ENCODE data around the gene NEDD8. TPM values are rescaled to one million over a fixed set of nuclear protein-coding genes. Genes with fewer than 3 reads are reported as not detected.

The NEDD8 gene
- total and polyA plus RNA-seq, 9 donors, result 69.7 to 301 (median 134) TPM

DNA sequence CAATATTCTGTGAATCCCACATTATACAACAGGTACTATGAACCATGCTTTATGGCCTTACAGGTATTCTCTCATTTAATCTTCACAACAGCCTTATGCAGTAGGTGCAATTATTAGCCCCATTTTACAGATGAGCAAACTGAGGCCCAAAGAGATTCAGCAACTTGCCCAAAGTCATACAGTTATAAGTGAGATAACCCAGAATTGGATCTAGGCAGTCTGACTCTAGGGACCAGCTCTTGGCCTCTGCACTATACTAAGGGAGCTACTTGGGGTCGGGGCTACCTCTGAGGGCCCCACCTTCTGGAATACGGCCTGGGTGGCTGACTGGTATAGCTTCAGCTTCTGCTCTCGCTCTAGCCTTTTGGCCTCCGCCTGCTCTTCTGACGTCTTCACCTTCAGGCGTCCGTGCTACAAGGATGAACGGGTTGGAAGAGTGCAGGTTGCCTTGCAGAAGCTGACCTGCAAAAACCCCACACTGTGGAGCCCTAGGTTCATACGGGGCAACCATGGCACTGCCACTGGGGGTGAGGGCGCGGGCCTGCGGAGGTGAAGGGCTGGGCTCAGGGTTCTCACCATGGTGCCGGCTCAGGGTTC lies 38.5 kb upstream of the NEDD8 start:
- 13 to 14% (median 14%) methylated on average over 13 of the region's 13 CpGs for WGBS, 3 donors

DNA sequence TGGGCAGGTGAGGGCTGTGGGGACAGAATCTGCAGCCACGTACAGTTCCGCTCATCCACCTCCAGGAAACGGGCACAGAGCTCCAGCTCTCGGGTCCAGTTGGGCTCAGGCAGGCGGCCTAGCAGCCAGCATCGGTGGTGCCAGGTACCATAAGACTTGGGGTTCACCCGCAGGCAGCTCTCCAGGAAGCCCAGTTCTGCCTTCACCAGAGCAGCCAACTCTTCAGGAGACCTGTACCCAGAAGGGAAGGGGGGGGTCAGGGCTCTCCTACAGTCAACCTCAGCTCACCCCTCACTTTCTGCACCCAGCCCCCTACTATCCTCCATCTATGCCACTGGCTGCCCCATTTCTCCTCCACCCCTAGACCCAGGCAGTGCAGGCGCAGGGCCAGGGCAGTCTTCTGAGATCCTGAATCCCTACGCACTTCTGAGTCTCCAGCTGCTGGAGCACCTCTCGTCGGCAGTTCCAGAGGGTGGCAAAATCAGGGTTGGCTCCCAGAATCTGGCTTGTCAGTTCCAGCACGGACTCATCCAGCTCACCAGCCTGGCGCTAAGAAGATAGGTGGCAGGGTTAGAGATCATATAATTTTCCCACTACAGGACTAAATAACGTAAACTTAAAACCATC lies 37.9 kb upstream of the NEDD8 start:
- Histone ChIP-seq H3K9me3 (no peaks in the 10 kb centered on the region), H3K36me3 (no peaks in the 10 kb centered on the region), H3K27ac (peak overlapping the region in 1 of 2 donors; percentile 98), H3K27me3 (no peaks in the 10 kb centered on the region), H3K4me1 (ENCODE audit: insufficient read depth) (peaks cover 2% of the 10 kb centered on the region), H3K4me3 (no peak overlapping the region)
- no peak for DNase-seq
- TF ChIP-seq, protein P1, sequence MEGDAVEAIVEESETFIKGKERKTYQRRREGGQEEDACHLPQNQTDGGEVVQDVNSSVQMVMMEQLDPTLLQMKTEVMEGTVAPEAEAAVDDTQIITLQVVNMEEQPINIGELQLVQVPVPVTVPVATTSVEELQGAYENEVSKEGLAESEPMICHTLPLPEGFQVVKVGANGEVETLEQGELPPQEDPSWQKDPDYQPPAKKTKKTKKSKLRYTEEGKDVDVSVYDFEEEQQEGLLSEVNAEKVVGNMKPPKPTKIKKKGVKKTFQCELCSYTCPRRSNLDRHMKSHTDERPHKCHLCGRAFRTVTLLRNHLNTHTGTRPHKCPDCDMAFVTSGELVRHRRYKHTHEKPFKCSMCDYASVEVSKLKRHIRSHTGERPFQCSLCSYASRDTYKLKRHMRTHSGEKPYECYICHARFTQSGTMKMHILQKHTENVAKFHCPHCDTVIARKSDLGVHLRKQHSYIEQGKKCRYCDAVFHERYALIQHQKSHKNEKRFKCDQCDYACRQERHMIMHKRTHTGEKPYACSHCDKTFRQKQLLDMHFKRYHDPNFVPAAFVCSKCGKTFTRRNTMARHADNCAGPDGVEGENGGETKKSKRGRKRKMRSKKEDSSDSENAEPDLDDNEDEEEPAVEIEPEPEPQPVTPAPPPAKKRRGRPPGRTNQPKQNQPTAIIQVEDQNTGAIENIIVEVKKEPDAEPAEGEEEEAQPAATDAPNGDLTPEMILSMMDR (IDR thresholded peaks at IDR 0.05), result no peak
- no peak for TF ChIP-seq EP300 (IDR thresholded peaks at IDR 0.05)
- 90 to 93% (median 93%) methylated on average over 14 of the region's 14 CpGs for WGBS, 3 donors
- intact Hi-C loops (cut with DNase I), result no loop called here

More for the DNA sequence above, 38.5 kb upstream of the NEDD8 start:
- peak overlapping the region; percentile 76 to 98 for H3K27ac ChIP-seq
- TF ChIP-seq POLR2A (IDR thresholded peaks at IDR 0.05), result no peak
- TF ChIP-seq, protein P1 (IDR thresholded peaks at IDR 0.05), result no peak
- no peak for DNase-seq
- no peaks in the 10 kb centered on the region for H3K9me3 ChIP-seq
- peaks cover 2% of the 10 kb centered on the region for H3K4me1 ChIP-seq (ENCODE audit: insufficient read depth)
- H3K27me3 ChIP-seq, result no peaks in the 10 kb centered on the region
- H3K4me3 ChIP-seq, result peak overlapping the region; percentile 73
- no peaks in the 10 kb centered on the region for H3K36me3 ChIP-seq
- intact Hi-C loops (cut with DNase I), result no loop called here

DNA sequence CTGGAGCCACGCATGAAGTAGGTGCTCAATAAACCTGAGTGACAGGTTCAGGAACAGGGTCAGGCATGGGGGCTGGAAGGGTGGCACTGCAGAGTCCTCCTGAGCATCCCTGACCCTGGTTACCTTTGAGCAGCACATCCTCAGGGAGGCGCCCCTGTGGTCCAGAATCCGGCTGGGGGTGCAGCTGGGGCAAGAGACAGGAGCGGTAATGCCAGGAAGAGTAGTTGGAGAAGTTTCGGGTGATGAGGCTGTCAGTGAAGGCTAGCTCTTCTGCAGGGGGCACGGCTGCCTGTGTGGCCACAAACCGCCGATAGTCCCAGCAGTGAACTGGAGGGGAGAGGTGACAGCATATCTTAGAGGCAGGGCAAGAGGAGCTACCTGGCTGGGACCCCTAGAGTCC lies 37.2 kb upstream of the NEDD8 start:
- intact Hi-C loops (cut with DNase I), result no loop called here
- H3K4me1 ChIP-seq (ENCODE audit: insufficient read depth), result peaks cover 2% of the 10 kb centered on the region
- no peaks in the 10 kb centered on the region for H3K9me3 ChIP-seq
- 92 to 94% (median 93%) methylated on average over 8 of the region's 8 CpGs for WGBS, 3 donors
- H3K36me3 ChIP-seq, result no peaks in the 10 kb centered on the region
- no peak overlapping the region for H3K4me3 ChIP-seq
- H3K27me3 ChIP-seq, result no peaks in the 10 kb centered on the region
- TF ChIP-seq, protein P1 (IDR thresholded peaks at IDR 0.05), result no peak
- TF ChIP-seq POLR2A (IDR thresholded peaks at IDR 0.05) (no peak), EP300 (IDR thresholded peaks at IDR 0.05) (no peak)
- no peak for DNase-seq
- H3K27ac ChIP-seq, result no peak overlapping the region

DNA sequence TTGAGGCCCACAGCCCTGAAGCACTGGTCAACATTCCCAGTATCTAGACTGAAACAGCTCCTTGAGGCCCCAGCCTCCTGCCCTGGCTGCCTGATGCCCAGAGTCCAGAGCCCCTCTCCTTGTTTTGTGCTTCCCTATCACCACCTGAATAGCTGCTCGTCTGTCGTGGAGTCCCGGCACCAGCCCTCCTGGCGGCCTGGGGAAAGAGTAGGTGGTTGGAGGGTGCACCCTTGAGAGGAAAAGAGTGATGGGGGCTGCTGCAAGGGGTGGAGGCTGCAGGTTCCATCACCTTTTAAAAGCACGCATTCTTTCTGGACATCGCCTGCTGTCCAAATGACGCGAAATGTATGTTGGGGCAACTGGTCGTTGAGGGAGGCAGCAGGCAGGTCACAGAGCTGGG lies 36.1 kb upstream of the NEDD8 start:
- no peak for DNase-seq
- no peak for TF ChIP-seq EP300 (IDR thresholded peaks at IDR 0.05)
- TF ChIP-seq, protein P1 (IDR thresholded peaks at IDR 0.05), result no peak
- TF ChIP-seq POLR2A (IDR thresholded peaks at IDR 0.05), result no peak
- Histone ChIP-seq H3K4me3 (no peak overlapping the region), H3K36me3 (no peaks in the 10 kb centered on the region), H3K27ac (no peak overlapping the region), H3K27me3 (no peaks in the 10 kb centered on the region), H3K9me3 (no peaks in the 10 kb centered on the region), H3K4me1 (ENCODE audit: insufficient read depth) (peaks cover 2% of the 10 kb centered on the region)
- 81 to 87% (median 86%) methylated on average over 9 of the region's 9 CpGs for WGBS, 3 donors
- intact Hi-C loops (cut with DNase I), result no loop called here
